ENCODE measurements around the gene RAD54L.
"Not testable (repeated sequence)": the region's sequence is repeated elsewhere in the genome, so short reads cannot be mapped to it uniquely, and the experiment has no call there.

Gene RAD54L

GRCh38 chr1:46219551-46220520 is 27.7 kb upstream of the RAD54L start:
- H3K9ac ChIP-seq (ENCODE audit: low read length): no peak overlapping the region
- H3K4me3 ChIP-seq (ENCODE audit: low read length): no peak overlapping the region

GRCh38 chr1:46220808-46221207 is 26.8 kb upstream of the RAD54L start:
- H3K27ac ChIP-seq (ENCODE audit: low read depth, low read length): no peak overlapping the region

More at GRCh38 chr1:46219551-46220520, 27.7 kb upstream of the RAD54L start:
- H3K36me3 ChIP-seq (ENCODE audit: control insufficient read depth, insufficient read depth, low read length): no peaks in the 10 kb centered on the region
- H3K27ac ChIP-seq (ENCODE audit: low read depth, low read length): no peak overlapping the region
- H3K27me3 ChIP-seq (ENCODE audit: control insufficient read depth, insufficient read depth, low read length): no peaks in the 10 kb centered on the region
- H3K4me1 ChIP-seq (ENCODE audit: control insufficient read depth, insufficient read depth, low read length): no peaks in the 10 kb centered on the region

GRCh38 chr1:46221749-46222148 is 25.8 kb upstream of the RAD54L start:
- Histone ChIP-seq H3K27me3 (ENCODE audit: control insufficient read depth, insufficient read depth, low read length) (no peaks in the 10 kb centered on the region), H3K27ac (ENCODE audit: low read depth, low read length) (no peak overlapping the region), H3K36me3 (ENCODE audit: control insufficient read depth, insufficient read depth, low read length) (no peaks in the 10 kb centered on the region), H3K4me3 (ENCODE audit: low read length) (no peak overlapping the region), H3K9ac (ENCODE audit: low read length) (no peak overlapping the region), H3K4me1 (ENCODE audit: control insufficient read depth, insufficient read depth, low read length) (no peaks in the 10 kb centered on the region)

More at GRCh38 chr1:46220808-46221207, 26.8 kb upstream of the RAD54L start:
- no peaks in the 10 kb centered on the region for H3K36me3 ChIP-seq (ENCODE audit: control insufficient read depth, insufficient read depth, low read length)
- no peak overlapping the region for H3K4me3 ChIP-seq (ENCODE audit: low read length)
- H3K27me3 ChIP-seq (ENCODE audit: control insufficient read depth, insufficient read depth, low read length): no peaks in the 10 kb centered on the region
- H3K9ac ChIP-seq (ENCODE audit: low read length): no peak overlapping the region
- no peaks in the 10 kb centered on the region for H3K4me1 ChIP-seq (ENCODE audit: control insufficient read depth, insufficient read depth, low read length)

GRCh38 chr1:46223055-46223454 is 24.5 kb upstream of the RAD54L start:
- not testable (repeated sequence) for H3K4me1 ChIP-seq (ENCODE audit: control insufficient read depth, insufficient read depth, low read length); H3K9ac ChIP-seq (ENCODE audit: low read length); H3K27me3 ChIP-seq (ENCODE audit: control insufficient read depth, insufficient read depth, low read length)

GRCh38 chr1:46223472-46223943 is 24.1 kb upstream of the RAD54L start:
- no peaks in the 10 kb centered on the region for H3K4me1 ChIP-seq (ENCODE audit: control insufficient read depth, insufficient read depth, low read length)
- no peak overlapping the region for H3K27ac ChIP-seq (ENCODE audit: low read depth, low read length)

More at GRCh38 chr1:46223055-46223454, 24.5 kb upstream of the RAD54L start:
- H3K36me3 ChIP-seq (ENCODE audit: control insufficient read depth, insufficient read depth, low read length); H3K27ac ChIP-seq (ENCODE audit: low read depth, low read length); H3K4me3 ChIP-seq (ENCODE audit: low read length): not testable (repeated sequence)

GRCh38 chr1:46224966-46225365 is 22.6 kb upstream of the RAD54L start:
- Histone ChIP-seq H3K9ac (ENCODE audit: low read length) (no peak overlapping the region), H3K4me3 (ENCODE audit: low read length) (no peak overlapping the region), H3K27me3 (ENCODE audit: control insufficient read depth, insufficient read depth, low read length) (no peaks in the 10 kb centered on the region), H3K27ac (ENCODE audit: low read depth, low read length) (no peak overlapping the region), H3K4me1 (ENCODE audit: control insufficient read depth, insufficient read depth, low read length) (no peaks in the 10 kb centered on the region), H3K36me3 (ENCODE audit: control insufficient read depth, insufficient read depth, low read length) (no peaks in the 10 kb centered on the region)

More at GRCh38 chr1:46223472-46223943, 24.1 kb upstream of the RAD54L start:
- H3K9ac ChIP-seq (ENCODE audit: low read length): no peak overlapping the region
- no peak overlapping the region for H3K4me3 ChIP-seq (ENCODE audit: low read length)
- no peaks in the 10 kb centered on the region for H3K36me3 ChIP-seq (ENCODE audit: control insufficient read depth, insufficient read depth, low read length)
- no peaks in the 10 kb centered on the region for H3K27me3 ChIP-seq (ENCODE audit: control insufficient read depth, insufficient read depth, low read length)

- H3K9ac ChIP-seq (ENCODE audit: low read length); H3K4me1 ChIP-seq (ENCODE audit: control insufficient read depth, insufficient read depth, low read length); H3K27me3 ChIP-seq (ENCODE audit: control insufficient read depth, insufficient read depth, low read length); H3K4me3 ChIP-seq (ENCODE audit: low read length); H3K36me3 ChIP-seq (ENCODE audit: control insufficient read depth, insufficient read depth, low read length); H3K27ac ChIP-seq (ENCODE audit: low read depth, low read length): not testable (repeated sequence)
Measured at GRCh38 chr1:46231231-46231630, 16.3 kb upstream of the RAD54L start.

- H3K9ac ChIP-seq (ENCODE audit: low read length): no peak overlapping the region
- no peak overlapping the region for H3K27ac ChIP-seq (ENCODE audit: low read depth, low read length)
- no peak overlapping the region for H3K4me3 ChIP-seq (ENCODE audit: low read length)
- H3K4me1 ChIP-seq (ENCODE audit: control insufficient read depth, insufficient read depth, low read length): no peaks in the 10 kb centered on the region
- no peaks in the 10 kb centered on the region for H3K36me3 ChIP-seq (ENCODE audit: control insufficient read depth, insufficient read depth, low read length)
- no peaks in the 10 kb centered on the region for H3K27me3 ChIP-seq (ENCODE audit: control insufficient read depth, insufficient read depth, low read length)
Measured at GRCh38 chr1:46236882-46237281, 10.7 kb upstream of the RAD54L start.

GRCh38 chr1:46238865-46239264 is 8.7 kb upstream of the RAD54L start:
- not testable (repeated sequence) for H3K9ac ChIP-seq (ENCODE audit: low read length); H3K27ac ChIP-seq (ENCODE audit: low read depth, low read length); H3K4me1 ChIP-seq (ENCODE audit: control insufficient read depth, insufficient read depth, low read length); H3K36me3 ChIP-seq (ENCODE audit: control insufficient read depth, insufficient read depth, low read length); H3K4me3 ChIP-seq (ENCODE audit: low read length); H3K27me3 ChIP-seq (ENCODE audit: control insufficient read depth, insufficient read depth, low read length)

- H3K36me3 ChIP-seq (ENCODE audit: control insufficient read depth, insufficient read depth, low read length); H3K27me3 ChIP-seq (ENCODE audit: control insufficient read depth, insufficient read depth, low read length); H3K4me3 ChIP-seq (ENCODE audit: low read length); H3K4me1 ChIP-seq (ENCODE audit: control insufficient read depth, insufficient read depth, low read length); H3K9ac ChIP-seq (ENCODE audit: low read length); H3K27ac ChIP-seq (ENCODE audit: low read depth, low read length): not testable (repeated sequence)
Measured at GRCh38 chr1:46241733-46242132, 5.8 kb upstream of the RAD54L start.

- Histone ChIP-seq H3K4me1 (ENCODE audit: control insufficient read depth, insufficient read depth, low read length) (no peaks in the 10 kb centered on the region), H3K9ac (ENCODE audit: low read length) (no peak overlapping the region), H3K27ac (ENCODE audit: low read depth, low read length) (no peak overlapping the region), H3K27me3 (ENCODE audit: control insufficient read depth, insufficient read depth, low read length) (no peaks in the 10 kb centered on the region), H3K4me3 (ENCODE audit: low read length) (no peak overlapping the region), H3K36me3 (ENCODE audit: control insufficient read depth, insufficient read depth, low read length) (no peaks in the 10 kb centered on the region)
Measured at GRCh38 chr1:46242918-46243317, 4.6 kb upstream of the RAD54L start.

GRCh38 chr1:46243831-46244230 is 3.7 kb upstream of the RAD54L start:
- not testable (repeated sequence) for H3K4me3 ChIP-seq (ENCODE audit: low read length); H3K4me1 ChIP-seq (ENCODE audit: control insufficient read depth, insufficient read depth, low read length); H3K9ac ChIP-seq (ENCODE audit: low read length); H3K27ac ChIP-seq (ENCODE audit: low read depth, low read length); H3K36me3 ChIP-seq (ENCODE audit: control insufficient read depth, insufficient read depth, low read length); H3K27me3 ChIP-seq (ENCODE audit: control insufficient read depth, insufficient read depth, low read length)

All from rectal smooth muscle tissue (tissue), 1 donor.